GM23248 (cell line): ENCODE data around the gene HARBI1. TPM values are rescaled to one million over a fixed set of nuclear protein-coding genes. Genes with fewer than 3 reads are reported as not detected.

Source experiments
- DNase-seq: peaks from one replicate; pipeline ENCODE4 v3.0.0-alpha.2; 2015
- H2AFZ ChIP-seq: fragments of 200-600 bp; sonication (generic); 2 replicates; pipeline ENCODE4 v1.6.1; 2016; ENCODE audit warnings: antibody characterized with exemption
- H3F3A ChIP-seq: fragments of 200-600 bp; sonication (generic); 2 replicates; pipeline ENCODE4 v1.6.1; 2016; ENCODE audit warnings: mild to moderate bottlenecking, antibody characterized with exemption, mixed run types; ENCODE audit not compliant: insufficient read depth
- H3K27ac ChIP-seq: fragments of 200-600 bp; sonication (generic); 2 replicates; pipeline ENCODE4 v1.5.1; 2016; ENCODE audit warnings: mild to moderate bottlenecking
- H3K27me3 ChIP-seq: fragments of 200-600 bp; sonication (generic); replicated peaks from 2 replicates; pipeline ENCODE4 v1.6.1; 2016; ENCODE audit warnings: mild to moderate bottlenecking; ENCODE audit not compliant: insufficient read depth
- H3K36me3 ChIP-seq: fragments of 200-600 bp; sonication (generic); 2 replicates; pipeline ENCODE4 v1.6.1; 2016; ENCODE audit warnings: low read depth, mild to moderate bottlenecking
- H3K4me1 ChIP-seq: fragments of 200-600 bp; sonication (generic); 2 replicates; pipeline ENCODE4 v1.6.1; 2016; ENCODE audit warnings: mild to moderate bottlenecking; ENCODE audit not compliant: insufficient read depth
- H3K4me2 ChIP-seq: fragments of 200-600 bp; sonication (generic); one replicate; pipeline ENCODE4 v1.6.1; 2016; ENCODE audit warnings: mild to moderate bottlenecking; ENCODE audit not compliant: unreplicated experiment
- H3K4me3 ChIP-seq: fragments of 200-600 bp; sonication (generic); 2 replicates; pipeline ENCODE4 v1.5.1; 2016; ENCODE audit warnings: mild to moderate bottlenecking
- H3K79me2 ChIP-seq: fragments of 200-600 bp; sonication (generic); 2 replicates; pipeline ENCODE4 v1.6.1; 2016; ENCODE audit warnings: mild to moderate bottlenecking; ENCODE audit not compliant: insufficient read depth
- H3K9ac ChIP-seq: fragments of 200-600 bp; sonication (generic); 2 replicates; pipeline ENCODE4 v1.6.1; 2016; ENCODE audit warnings: mild to moderate bottlenecking
- H3K9me2 ChIP-seq: fragments of 200-600 bp; sonication (generic); 2 replicates; pipeline ENCODE4 v1.6.1; 2016; ENCODE audit warnings: mixed run types, mild to moderate bottlenecking, moderate library complexity; ENCODE audit not compliant: insufficient read depth
- H3K9me3 ChIP-seq: fragments of 200-600 bp; sonication (generic); one replicate; pipeline ENCODE4 v1.6.1; 2017; ENCODE audit warnings: low read depth
- H4K20me1 ChIP-seq: fragments of 200-600 bp; sonication (generic); 2 replicates; pipeline ENCODE4 v1.6.0; 2016; ENCODE audit not compliant: insufficient read depth
- EZH2 ChIP-seq: fragments of 200-600 bp; sonication (generic); IDR thresholded peaks from 2 replicates; pipeline ENCODE4 v1.6.1; 2018; ENCODE audit warnings: antibody characterized with exemption, mild to moderate bottlenecking; ENCODE audit not compliant: insufficient read depth, poor library complexity, severe bottlenecking
- EZH2phosphoT487 ChIP-seq: fragments of 200-600 bp; sonication (generic); IDR thresholded peaks from 2 replicates; pipeline ENCODE4 v1.6.1; 2018; ENCODE audit warnings: antibody characterized with exemption, moderate library complexity, mild to moderate bottlenecking, low read depth; ENCODE audit not compliant: insufficient read depth
- WGBS, 2 experiments: methylation state at CpG; one replicate each; pipeline ENCODE4 v1.1.6; 2015 to 2017; ENCODE audit warnings: low lambda C conversion rate in 2 of 2, low coverage in 1 of 2; ENCODE audit errors: missing lambda C conversion rate in 2 of 2; 5-methylcytosine and 5-hydroxymethylcytosine counted together
- in situ Hi-C: fragments of 300-500 bp; cut with MboI; formaldehyde crosslinking; loops from 2 replicates; pipeline ENCODE4 v1.15.0; 2020
- polyA plus RNA-seq: library from polyadenylated mRNA; unstranded; fragments of >200 nt; fragmentation: Nextera tagmentation; extraction: Ambion mirVana; gene quantifications from 2 replicates; pipeline ENCODE4 v1.2.1, GENCODE V29; 2016
- total RNA-seq: library from RNA; depleted of rRNA; stranded (reverse); fragments of >200 nt; shearing (Covaris generic); gene quantifications from 2 replicates; pipeline ENCODE4 v1.2.3, GENCODE V29; 2014

HARBI1 gene
- total and polyA plus RNA-seq, 2 experiments from 2014 or later = 4.6 to 6.2 TPM

DNA sequence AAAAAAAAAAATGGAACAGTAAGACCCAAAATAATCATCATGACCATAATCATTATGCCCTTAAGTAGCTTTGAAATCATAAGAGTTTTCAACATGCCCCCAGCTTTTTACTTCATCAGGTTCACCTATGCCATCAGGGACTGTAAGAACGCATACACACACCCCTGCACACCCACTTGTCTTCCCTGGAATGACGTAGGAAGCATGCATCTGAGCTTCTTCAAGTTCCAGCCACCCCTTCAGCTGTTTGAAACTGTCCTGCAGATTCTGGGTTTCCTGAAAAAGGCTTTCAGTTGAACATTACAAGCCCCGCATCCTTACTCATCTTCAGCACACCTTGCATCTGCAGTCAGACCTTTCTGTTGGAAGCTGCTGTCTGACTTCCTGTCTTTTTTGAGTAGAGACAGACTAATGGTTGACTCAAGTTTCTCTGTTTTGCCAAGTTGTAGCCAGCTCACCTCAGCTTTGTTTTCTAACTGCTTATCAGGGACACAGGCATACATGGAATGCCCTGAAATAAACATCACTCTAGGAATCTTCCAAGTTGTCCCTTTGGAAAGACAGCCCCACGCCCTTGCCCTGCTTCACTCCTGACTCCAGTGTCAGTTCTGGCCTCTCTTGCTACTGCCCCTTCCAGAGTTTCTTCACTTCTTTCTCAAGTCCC, 46.4 kb upstream of the HARBI1 start:
- in situ Hi-C loops = no loop called here
- H3K27ac ChIP-seq = no peak overlapping the region

DNA sequence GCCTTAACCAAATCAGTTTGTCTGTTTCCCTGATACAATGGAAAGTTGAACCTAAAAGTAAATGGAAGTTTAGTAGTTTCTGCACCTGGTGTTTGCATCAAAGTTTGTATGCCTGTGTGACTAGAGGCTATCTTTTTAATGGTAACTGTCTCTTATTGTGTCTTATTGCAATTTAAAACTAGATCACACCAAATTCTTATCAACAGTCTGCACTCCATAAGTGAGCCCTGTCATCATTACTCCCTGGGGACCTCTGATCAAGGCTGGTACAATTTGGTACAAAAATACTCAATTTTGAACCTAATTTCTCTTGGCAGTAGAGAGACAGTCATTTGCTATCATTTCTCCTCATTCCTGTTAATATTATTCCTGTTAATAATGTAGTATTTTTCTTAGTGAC, 45.3 kb upstream of the HARBI1 start:
- TF ChIP-seq EZH2phosphoT487 (no peak), EZH2 (no peak)
- peaks cover 32% of the 10 kb centered on the region for H3K36me3 ChIP-seq

More for the DNA sequence above, 46.4 kb upstream of the HARBI1 start:
- 75 to 80% methylated on average over 4 of the region's 4 CpGs for WGBS, 2 experiments
- Histone ChIP-seq H3K36me3 (peaks cover 33% of the 10 kb centered on the region), H3K79me2 (no peaks in the 10 kb centered on the region), H3K9ac (no peak overlapping the region), H3K4me2 (no peak overlapping the region), H2AFZ (no peak overlapping the region), H3K4me1 (peaks cover 15% of the 10 kb centered on the region), H3K9me3 (no peaks in the 10 kb centered on the region), H3K27me3 (no peaks in the 10 kb centered on the region), H3F3A (peaks cover 16% of the 10 kb centered on the region), H3K4me3 (no peak overlapping the region), H3K9me2 (no peaks in the 10 kb centered on the region), H4K20me1 (no peaks in the 10 kb centered on the region)
- TF ChIP-seq EZH2phosphoT487 = no peak
- TF ChIP-seq EZH2 = no peak
- peak; percentile 14 for DNase-seq

DNA sequence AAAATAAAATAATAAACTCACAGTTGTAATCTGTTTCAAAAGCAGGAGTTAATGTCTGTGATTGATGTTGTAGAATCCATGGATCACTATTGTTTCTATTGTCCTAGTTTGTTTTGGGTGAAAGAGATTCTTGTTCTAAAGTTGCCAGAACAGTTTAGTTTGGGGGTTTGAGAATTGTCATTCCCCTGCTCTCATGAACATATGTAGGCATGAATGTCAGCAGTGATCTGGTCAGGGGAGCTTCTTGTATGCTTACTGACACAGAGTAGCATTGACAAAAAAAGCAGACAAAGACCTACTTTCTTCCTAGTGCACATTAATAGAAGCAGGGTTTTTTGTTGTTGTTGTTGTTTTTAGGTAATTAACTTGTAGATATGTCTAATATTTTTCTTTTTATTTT, 44.8 kb upstream of the HARBI1 start:
- Histone ChIP-seq H3K79me2 (no peaks in the 10 kb centered on the region), H3K27ac (no peak overlapping the region), H4K20me1 (no peaks in the 10 kb centered on the region), H3F3A (peaks cover 28% of the 10 kb centered on the region), H3K4me2 (no peak overlapping the region), H3K9me3 (no peaks in the 10 kb centered on the region), H3K27me3 (no peaks in the 10 kb centered on the region), H3K4me1 (peaks cover 26% of the 10 kb centered on the region), H3K9ac (no peak overlapping the region), H3K36me3 (peaks cover 34% of the 10 kb centered on the region), H3K9me2 (no peaks in the 10 kb centered on the region), H3K4me3 (no peak overlapping the region), H2AFZ (no peak overlapping the region)
- no peak for DNase-seq
- in situ Hi-C loops = no loop called here
- no peak for TF ChIP-seq EZH2
- no peak for TF ChIP-seq EZH2phosphoT487

More for the DNA sequence above, 45.3 kb upstream of the HARBI1 start:
- H3K79me2 ChIP-seq = no peaks in the 10 kb centered on the region
- H3K27ac ChIP-seq = no peak overlapping the region
- no peaks in the 10 kb centered on the region for H3K9me2 ChIP-seq
- H3K9ac ChIP-seq = no peak overlapping the region
- H3K4me2 ChIP-seq = no peak overlapping the region
- no peak overlapping the region for H3K4me3 ChIP-seq
- no peaks in the 10 kb centered on the region for H4K20me1 ChIP-seq
- DNase-seq = no peak
- no peaks in the 10 kb centered on the region for H3K9me3 ChIP-seq
- H2AFZ ChIP-seq = no peak overlapping the region
- H3K4me1 ChIP-seq = peaks cover 26% of the 10 kb centered on the region
- in situ Hi-C loops = no loop called here
- H3K27me3 ChIP-seq = no peaks in the 10 kb centered on the region
- H3F3A ChIP-seq = peaks cover 25% of the 10 kb centered on the region

DNA sequence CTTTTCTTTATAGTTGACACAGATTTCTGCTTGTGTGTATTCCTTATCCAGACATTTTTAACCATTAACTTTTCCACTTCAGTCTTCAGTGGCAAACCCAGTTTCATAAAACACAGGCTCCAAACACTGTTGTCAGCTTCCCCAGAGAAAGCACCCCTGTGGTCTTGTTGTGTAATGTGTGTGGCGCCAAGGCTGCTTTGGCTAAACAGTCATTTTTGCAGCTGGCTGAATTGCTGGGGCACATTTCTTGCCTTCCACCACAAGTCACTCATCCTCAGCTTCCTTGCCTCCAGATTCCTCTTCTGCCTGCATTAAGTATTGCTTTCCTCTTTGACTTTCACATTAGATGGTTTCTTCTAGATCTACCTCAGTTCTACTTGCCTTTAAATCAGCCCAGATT, 42.9 kb upstream of the HARBI1 start:
- Histone ChIP-seq H3K4me3 (no peak overlapping the region), H3K9me3 (no peaks in the 10 kb centered on the region), H3K79me2 (no peaks in the 10 kb centered on the region), H3K27ac (peak overlapping the region; percentile 61), H3K9me2 (no peaks in the 10 kb centered on the region), H3K4me2 (no peak overlapping the region), H3K9ac (peak overlapping the region; percentile 19; the same call in 1 of the 2 replicates), H3F3A (peaks cover 34% of the 10 kb centered on the region), H4K20me1 (no peaks in the 10 kb centered on the region), H3K27me3 (no peaks in the 10 kb centered on the region), H2AFZ (no peak overlapping the region), H3K4me1 (peaks cover 26% of the 10 kb centered on the region), H3K36me3 (peaks cover 34% of the 10 kb centered on the region)
- DNase-seq = peak; percentile 83
- TF ChIP-seq EZH2phosphoT487 (no peak), EZH2 (no peak)
- WGBS, 2 experiments = 55 to 67% methylated on average over 1 of the region's 1 CpG
- in situ Hi-C loops = no loop called here
